IPS DF 4.7 (cell line): ENCODE measurements around the gene LSM7.
A peak's percentile ranks its signal among the peaks of the same experiment; 100 is the strongest.

ENCODE experiments used
- DNase-seq: peaks from one replicate; pipeline ENCODE4 v3.0.0-alpha.2; 2013; ENCODE audit warnings: low spot score; ENCODE audit errors: extremely low read depth

The LSM7 gene

DNA sequence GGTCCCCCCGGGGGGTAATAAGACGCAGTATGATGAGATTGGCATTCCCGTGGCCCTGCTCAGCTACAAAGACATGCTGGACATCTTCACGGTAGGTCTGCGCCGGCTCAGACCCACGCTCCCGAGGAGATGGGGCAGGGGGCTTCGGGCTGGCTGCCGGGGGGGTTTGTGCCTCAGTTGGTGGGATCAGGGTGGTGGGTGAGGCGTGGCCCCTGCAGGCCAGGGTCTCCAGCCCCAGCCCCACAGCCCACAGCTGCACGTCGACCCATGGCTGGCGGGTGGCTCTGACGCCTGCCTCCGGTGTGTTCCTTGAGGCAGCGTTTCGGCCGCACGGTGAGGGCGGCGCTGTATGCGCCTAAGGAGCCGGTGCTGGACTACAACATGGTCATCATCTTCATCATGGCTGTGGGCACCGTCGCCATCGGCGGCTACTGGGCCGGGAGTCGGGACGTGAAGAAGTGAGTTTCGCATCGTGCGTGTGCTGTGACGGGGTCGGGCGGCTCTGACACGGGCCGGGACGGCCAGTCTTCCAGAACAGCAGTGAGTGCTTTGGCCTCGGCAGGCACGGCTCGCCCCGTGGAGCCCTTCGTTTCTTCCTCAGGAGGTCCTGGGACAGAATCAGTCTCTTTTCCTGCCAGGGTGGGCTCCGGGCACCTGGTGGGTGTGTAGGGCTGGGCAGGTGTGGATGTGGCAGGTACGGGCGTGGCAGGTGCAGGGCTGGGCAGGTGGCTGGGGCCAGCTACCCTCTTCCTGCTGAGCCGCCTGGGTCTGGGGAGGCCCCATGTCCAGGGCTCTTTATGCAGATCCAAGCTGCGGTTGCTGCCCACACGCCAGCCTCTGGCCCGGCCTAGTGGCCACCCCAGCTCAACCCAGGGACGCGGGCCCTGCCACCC lies 10.6 kb upstream of the LSM7 start:
- DNase-seq: no peak

DNA sequence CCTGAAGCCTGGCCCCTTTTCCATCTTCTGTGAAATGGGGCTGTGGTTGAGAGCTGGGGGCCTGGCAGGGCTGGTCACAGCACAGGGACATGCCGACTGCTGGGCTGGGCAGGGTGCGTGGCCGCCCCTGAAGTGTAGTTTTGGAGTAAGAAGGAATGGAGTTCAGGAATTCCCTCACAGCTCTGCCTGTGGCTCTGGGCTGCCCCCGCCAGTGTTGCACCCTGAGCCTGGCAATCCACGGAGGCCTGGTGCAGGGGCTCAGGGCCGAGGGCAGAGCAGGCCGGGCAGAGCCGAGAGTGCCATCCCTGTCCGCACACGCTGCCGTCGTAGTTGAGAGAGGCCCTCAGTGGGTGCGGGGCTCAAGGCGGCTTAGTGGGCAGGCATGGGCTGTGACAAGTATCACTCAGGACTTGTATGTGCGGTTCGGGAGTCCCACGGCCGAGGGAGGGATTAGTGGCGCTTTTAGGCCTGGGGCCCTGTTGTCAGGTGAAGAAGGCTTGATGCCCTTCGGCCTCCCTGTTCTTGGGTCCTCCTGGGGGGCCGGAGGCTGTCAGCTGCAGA lies 9.7 kb upstream of the LSM7 start:
- no peak for DNase-seq

DNA sequence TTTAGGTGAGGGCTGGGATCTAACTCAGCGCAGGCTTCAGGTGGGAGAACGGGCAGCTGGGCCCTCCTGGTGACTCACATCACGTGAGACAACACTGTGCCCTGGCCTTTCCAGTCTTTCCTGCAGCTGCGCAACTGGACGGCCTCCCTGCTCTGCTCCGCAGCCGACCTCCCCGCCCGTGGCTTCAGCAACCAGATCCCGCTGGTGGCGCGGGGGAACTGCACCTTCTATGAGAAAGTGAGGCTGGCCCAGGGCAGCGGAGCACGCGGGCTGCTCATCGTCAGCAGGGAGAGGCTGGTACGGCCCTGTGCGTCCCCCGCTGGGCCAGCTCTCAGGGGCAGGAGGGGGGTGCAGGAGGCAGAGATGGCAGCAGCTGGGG lies 8.9 kb upstream of the LSM7 start:
- no peak for DNase-seq

DNA sequence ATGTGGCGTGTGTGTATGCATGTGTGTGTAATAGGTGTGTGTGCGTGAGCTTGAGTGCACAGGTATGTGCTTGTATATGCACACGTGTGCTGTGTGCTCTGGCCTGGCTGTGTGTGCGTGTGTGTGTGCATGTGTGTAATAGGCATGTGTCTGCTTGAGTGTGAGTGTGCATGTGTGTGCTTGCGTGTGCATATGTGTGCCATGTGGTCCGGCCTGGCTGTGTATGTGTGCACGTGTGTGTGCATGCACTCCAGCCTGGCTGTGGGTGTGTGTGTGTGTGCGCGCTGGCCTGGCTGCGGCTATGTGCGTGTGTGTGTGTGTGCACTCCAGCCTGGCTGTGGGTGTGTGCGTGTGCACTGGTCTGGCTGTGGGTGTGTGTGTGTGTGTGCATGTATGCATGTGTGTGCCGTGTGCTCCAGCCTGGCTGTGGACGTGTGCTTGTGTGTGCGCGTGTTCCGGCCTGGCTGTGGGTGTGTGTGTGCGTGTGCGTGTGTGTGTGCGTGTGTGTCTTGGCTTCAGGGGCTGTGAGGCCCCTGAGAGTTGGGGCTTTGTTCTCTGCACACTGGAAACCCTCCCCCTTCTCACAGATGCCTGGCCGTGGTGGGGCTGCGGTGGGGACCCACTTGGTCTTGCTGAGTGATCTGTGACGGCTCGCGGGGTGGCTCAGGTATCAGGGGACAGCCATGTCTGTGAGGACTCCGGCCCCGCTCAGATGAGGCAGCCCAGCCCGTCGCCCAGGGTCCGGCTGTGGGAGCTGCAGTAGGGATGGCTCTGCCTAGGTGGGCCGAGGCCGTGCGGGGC lies 8.3 kb upstream of the LSM7 start:
- DNase-seq: no peak

GRCh38 chr19:2335848-2336247 lies 7.5 kb upstream of the LSM7 start:
- DNase-seq: no peak

DNA sequence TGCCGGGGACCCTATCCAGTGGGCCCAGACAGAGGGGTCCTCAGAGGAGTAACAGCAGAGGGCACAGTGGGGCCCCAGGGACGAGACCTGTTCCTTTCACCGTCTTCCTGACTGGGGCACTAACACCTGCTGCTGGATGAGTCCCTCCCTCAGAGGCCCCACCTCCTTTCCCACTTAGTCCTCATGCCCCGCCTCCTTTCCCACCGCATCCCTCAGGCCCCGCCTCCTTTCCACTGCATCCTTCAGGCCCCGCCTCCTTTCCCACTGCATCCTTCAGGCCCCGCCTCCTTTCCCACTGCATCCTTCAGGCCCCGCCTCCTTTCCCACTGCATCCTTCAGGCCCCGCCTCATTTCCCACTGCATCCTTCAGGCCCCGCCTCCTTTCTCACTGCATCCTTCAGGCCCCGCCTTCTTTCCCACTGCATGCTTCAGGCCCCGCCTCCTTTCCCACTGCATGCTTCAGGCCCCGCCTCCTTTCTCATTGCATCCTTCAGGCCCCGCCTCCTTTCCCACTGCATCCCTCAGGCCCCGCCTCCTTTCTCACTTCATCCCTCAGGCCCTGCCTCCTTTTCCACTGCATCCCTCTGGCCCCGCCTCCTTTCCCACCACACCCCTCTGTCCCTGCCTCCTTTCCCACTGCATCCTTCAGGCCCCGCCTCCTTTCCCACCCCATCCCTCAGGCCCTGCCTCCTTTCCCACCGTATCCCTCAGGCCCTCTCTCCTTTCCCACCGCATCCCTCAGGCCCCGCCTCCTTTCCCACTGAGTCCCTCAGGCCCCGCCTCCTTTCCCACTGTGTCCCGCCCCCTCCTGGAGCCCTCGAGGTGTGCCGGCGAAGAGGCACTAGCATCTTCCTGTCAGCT lies 6.8 kb upstream of the LSM7 start:
- no peak for DNase-seq

- DNase-seq: no peak
These were observed 6.0 kb upstream of the LSM7 start for GRCh38 chr19:2334426-2334825.

DNA sequence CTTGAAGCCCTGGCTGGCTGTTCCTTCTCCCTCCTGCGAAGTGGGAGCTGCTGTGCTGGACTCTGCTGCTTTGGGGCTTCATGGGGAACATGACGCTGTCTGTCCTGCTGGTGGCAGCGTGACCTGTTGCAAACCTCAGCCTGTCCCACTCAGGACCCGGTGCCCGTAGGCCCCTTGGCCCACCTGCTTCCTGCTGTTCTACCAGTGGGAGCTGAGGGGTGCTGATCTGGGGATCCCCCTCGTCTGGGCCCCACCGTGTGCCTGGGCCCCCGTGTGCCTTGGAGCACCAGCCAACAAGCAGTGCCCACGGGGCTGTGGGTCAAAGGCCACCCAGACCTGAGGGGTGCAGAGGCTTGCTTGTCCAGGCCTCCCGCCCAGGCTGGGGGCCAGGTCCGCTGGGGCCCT lies 5.4 kb upstream of the LSM7 start:
- no peak for DNase-seq

GRCh38 chr19:2333027-2333806 lies 4.8 kb upstream of the LSM7 start:
- no peak for DNase-seq

DNA sequence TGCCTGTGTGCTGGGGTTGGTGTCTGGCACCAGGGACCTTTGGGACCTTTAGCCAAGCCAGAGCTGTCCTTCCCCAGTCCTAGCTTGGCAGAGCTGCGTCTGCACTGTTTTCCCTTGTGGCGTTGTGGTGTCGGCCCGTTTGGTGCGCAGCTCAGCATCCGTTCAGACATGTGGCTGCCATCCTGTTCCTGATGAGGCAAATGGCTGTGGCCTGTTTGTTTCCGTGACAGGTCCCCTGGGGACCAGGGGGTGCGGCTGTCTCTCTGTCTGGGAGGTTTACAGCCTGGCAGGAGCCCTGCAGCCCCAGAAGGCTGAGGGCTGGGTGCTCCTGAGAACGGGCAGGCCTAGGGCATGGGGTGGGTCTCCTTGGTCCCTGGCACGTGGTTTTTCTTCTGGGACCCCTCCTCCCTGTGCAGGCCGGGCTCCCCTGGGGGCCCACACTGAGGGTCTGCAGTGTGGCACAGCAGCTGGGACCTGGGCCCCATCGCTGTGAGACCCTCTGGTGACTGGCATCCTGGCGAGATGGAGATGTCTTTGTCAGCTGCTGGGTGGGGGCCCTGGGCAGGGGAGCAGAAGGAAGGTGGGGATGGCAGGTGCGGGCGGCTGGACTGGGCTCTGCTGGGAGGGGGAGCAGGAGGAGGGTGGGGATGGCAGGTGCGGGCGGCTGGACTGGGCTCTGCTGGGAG lies 4.1 kb upstream of the LSM7 start:
- no peak for DNase-seq

DNA sequence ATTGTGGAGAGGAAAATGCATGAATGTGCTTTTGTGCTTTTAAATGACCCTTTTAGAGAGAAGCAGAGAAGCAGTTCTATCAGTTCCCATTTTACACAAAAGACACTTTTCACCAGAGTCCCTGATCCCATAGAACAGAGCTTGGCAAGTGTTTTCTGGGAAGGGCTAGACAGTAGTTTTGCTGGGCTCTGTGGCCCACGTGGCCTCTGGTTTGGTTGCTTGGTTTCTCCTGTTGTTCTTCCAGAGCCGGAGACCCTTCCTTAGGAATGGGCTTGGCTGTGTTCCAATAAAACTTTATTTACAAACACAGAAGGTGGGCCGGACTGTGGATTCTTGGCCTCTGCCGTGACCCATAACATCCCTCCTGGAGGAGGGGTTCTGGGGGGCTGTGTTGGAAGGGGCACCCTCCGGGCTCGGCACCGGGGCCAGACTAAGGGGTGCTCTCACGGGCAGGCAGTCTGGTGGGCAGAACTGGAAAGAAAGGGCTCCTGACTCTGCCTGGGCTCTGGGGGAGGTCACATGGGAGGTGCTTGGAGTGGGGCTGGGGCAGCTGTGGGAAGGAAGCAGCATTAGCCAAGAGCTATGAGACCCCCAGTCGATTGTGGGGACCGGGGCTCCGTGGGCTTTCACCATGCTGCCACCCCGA lies 3.3 kb upstream of the LSM7 start:
- no peak for DNase-seq

GRCh38 chr19:2330632-2331284 lies 2.4 kb upstream of the LSM7 start:
- no peak for DNase-seq

- DNase-seq: no peak
These were observed 1.9 kb upstream of the LSM7 start for GRCh38 chr19:2330255-2330631.

DNA sequence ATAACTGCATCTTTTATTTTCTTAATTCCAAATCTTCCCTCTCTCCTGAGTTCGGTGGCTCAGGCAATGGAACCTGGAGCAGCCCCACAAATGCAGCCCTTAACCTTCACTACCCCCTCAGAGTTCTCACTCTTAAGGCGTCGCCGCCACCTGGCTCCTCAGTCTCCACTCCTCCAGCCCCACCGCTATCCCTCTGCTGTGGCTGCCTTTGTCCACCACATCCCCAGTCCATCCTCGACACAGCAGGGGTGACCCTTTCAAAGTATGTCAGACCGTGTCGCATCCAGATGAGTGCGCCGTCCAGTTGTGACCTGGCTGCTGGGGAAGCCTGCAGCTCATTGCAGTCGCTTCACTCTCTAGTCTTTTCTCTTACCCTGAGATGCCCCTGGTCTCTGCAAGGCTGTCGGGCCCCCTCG lies 1.1 kb upstream of the LSM7 start:
- DNase-seq: no peak

DNA sequence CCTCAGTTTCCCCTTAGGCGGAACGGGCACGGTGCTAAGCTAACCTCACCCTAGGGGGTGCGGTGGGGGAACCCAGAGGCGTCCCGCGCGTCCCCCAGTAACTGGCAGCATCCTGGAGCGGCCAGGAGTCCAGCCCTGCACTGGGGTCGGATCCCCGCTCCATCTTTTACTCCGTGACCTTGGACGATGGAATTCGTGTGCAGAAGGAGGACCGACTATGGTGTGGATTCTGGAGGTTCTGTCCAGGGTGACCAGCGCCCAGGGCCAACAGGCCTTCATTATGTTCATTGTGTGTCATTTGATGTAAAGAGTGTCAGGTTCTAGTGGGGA lies 728 bp upstream of the LSM7 start:
- DNase-seq: no peak

- peak; percentile 76 for DNase-seq
These were observed 499 bp downstream of the LSM7 start for GRCh38 chr19:2327773-2328400.

DNA sequence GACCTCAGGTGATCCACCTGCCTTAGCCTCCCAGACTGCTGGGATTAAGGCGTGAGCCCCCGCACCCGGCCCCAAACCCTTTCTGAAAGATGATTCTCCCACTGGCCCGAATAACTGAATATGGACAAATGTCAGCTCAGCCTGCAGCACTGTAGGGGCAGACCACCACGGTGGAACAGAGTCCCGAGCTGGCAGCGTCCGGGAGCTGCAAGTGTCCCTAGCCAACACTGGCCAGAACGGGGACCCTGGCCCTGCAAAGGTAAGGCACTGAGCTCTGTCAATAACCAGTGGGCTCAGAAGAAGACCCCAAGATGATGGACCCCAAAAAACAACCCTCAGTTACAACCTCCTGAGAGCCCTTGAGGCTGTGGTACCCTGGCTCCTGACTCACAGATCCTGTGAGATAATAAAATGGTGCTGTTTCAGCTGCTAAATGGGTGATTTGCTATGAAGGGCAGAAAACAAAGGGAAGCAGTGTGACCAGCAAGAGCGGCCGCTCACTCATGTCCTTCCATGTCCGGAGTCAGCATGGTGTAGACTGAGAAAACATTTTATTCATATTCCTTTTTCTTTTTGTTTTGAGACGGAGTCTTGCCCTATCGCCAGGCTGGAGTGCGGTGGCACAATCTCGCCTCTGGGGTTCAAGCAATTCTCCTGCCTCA lies 1.6 kb downstream of the LSM7 start:
- no peak for DNase-seq
